Measurements from ENCODE around the gene IL19.

- TF ChIP-seq, protein P1, sequence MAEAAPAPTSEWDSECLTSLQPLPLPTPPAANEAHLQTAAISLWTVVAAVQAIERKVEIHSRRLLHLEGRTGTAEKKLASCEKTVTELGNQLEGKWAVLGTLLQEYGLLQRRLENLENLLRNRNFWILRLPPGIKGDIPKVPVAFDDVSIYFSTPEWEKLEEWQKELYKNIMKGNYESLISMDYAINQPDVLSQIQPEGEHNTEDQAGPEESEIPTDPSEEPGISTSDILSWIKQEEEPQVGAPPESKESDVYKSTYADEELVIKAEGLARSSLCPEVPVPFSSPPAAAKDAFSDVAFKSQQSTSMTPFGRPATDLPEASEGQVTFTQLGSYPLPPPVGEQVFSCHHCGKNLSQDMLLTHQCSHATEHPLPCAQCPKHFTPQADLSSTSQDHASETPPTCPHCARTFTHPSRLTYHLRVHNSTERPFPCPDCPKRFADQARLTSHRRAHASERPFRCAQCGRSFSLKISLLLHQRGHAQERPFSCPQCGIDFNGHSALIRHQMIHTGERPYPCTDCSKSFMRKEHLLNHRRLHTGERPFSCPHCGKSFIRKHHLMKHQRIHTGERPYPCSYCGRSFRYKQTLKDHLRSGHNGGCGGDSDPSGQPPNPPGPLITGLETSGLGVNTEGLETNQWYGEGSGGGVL (tag by site-specific recombination; IDR thresholded peaks at IDR 0.05), result no peak
- TF ChIP-seq CTCF (tag by site-specific recombination; IDR thresholded peaks at IDR 0.05), result no peak
- TF ChIP-seq, protein P2, sequence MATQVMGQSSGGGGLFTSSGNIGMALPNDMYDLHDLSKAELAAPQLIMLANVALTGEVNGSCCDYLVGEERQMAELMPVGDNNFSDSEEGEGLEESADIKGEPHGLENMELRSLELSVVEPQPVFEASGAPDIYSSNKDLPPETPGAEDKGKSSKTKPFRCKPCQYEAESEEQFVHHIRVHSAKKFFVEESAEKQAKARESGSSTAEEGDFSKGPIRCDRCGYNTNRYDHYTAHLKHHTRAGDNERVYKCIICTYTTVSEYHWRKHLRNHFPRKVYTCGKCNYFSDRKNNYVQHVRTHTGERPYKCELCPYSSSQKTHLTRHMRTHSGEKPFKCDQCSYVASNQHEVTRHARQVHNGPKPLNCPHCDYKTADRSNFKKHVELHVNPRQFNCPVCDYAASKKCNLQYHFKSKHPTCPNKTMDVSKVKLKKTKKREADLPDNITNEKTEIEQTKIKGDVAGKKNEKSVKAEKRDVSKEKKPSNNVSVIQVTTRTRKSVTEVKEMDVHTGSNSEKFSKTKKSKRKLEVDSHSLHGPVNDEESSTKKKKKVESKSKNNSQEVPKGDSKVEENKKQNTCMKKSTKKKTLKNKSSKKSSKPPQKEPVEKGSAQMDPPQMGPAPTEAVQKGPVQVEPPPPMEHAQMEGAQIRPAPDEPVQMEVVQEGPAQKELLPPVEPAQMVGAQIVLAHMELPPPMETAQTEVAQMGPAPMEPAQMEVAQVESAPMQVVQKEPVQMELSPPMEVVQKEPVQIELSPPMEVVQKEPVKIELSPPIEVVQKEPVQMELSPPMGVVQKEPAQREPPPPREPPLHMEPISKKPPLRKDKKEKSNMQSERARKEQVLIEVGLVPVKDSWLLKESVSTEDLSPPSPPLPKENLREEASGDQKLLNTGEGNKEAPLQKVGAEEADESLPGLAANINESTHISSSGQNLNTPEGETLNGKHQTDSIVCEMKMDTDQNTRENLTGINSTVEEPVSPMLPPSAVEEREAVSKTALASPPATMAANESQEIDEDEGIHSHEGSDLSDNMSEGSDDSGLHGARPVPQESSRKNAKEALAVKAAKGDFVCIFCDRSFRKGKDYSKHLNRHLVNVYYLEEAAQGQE (tag by site-specific recombination; IDR thresholded peaks at IDR 0.05), result no peak
- no peak for TF ChIP-seq ZNF692 (tag by site-specific recombination; IDR thresholded peaks at IDR 0.05)
- TF ChIP-seq, protein P3, sequence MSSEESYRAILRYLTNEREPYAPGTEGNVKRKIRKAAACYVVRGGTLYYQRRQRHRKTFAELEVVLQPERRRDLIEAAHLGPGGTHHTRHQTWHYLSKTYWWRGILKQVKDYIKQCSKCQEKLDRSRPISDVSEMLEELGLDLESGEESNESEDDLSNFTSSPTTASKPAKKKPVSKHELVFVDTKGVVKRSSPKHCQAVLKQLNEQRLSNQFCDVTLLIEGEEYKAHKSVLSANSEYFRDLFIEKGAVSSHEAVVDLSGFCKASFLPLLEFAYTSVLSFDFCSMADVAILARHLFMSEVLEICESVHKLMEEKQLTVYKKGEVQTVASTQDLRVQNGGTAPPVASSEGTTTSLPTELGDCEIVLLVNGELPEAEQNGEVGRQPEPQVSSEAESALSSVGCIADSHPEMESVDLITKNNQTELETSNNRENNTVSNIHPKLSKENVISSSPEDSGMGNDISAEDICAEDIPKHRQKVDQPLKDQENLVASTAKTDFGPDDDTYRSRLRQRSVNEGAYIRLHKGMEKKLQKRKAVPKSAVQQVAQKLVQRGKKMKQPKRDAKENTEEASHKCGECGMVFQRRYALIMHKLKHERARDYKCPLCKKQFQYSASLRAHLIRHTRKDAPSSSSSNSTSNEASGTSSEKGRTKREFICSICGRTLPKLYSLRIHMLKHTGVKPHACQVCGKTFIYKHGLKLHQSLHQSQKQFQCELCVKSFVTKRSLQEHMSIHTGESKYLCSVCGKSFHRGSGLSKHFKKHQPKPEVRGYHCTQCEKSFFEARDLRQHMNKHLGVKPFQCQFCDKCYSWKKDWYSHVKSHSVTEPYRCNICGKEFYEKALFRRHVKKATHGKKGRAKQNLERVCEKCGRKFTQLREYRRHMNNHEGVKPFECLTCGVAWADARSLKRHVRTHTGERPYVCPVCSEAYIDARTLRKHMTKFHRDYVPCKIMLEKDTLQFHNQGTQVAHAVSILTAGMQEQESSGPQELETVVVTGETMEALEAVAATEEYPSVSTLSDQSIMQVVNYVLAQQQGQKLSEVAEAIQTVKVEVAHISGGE (tag by site-specific recombination; conservative IDR thresholded peaks at IDR 0.05; ENCODE audit: low read depth), result no peak
- no peak for TF ChIP-seq ZNF701 (tag by site-specific recombination; IDR thresholded peaks at IDR 0.05)
- TF ChIP-seq, protein P4, sequence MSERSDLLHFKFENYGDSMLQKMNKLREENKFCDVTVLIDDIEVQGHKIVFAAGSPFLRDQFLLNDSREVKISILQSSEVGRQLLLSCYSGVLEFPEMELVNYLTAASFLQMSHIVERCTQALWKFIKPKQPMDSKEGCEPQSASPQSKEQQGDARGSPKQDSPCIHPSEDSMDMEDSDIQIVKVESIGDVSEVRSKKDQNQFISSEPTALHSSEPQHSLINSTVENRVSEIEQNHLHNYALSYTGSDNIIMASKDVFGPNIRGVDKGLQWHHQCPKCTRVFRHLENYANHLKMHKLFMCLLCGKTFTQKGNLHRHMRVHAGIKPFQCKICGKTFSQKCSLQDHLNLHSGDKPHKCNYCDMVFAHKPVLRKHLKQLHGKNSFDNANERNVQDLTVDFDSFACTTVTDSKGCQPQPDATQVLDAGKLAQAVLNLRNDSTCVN (tag by site-specific recombination; optimal IDR thresholded peaks at IDR 0.05), result no peak
- no peak for TF ChIP-seq ZNF248 (tag by site-specific recombination; IDR thresholded peaks at IDR 0.05)
- TF ChIP-seq KLF16 (tag by site-specific recombination; IDR thresholded peaks at IDR 0.05), result no peak
Observed at GRCh38 chr1:206834711-206835110, 64.1 kb downstream of the IL19 start.
